ENCODE data around the gene TLN1. TPM values are rescaled to one million over a fixed set of nuclear protein-coding genes. Genes with fewer than 3 reads are reported as not detected.
A peak's percentile ranks its signal among the peaks of the same experiment; 100 is the strongest.

TLN1 gene
- total and polyA plus RNA-seq, 2 of the 8 experiments (the other 6 are each of a cell fraction or from before 2014, with no cell fraction given) = 28.1 to 90.1 TPM

DNA sequence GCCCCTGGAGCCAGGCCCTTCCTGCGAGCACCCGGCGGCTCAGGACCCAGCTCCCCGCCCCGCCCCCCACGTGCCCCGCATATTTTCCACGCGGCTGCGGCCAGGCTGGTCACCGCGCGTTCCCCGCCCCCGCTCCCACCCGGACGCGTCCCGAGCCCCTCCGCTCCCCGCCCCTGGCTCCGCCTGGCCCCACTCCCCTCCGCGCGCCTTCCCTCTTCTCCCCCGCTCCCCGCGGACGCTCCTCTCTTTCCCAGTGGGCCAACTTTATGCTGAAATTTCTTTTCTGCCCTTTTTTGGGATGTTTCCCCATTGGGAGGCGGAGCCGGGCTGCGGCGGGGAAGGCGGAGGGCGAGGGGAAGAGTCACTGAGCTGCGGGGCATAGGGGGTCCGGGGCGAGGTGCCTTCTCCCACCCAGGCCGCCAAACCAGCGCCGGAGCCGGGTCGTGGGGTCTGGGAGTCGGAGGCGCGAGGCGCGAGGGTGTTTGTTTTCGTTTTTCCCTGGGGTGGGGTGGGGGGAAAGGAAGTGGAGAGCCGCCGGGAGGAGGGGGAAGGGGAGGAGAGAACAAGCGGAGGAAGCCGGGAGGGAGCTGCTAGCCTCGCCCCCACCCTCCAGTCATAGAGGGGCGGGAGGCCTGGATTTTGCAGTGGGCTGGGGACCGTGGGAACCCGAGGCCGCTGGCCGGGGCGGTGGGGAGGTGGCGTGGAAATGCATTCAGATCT lies 41.2 kb downstream of the TLN1 start (continued):
- TF ChIP-seq TAF7 (optimal IDR thresholded peaks at IDR 0.05; ENCODE audit: borderline replicate concordance, low read depth, low read length) (peak; percentile 39), RAD21 (IDR thresholded peaks at IDR 0.05 in 1 of 2, conservative IDR thresholded peaks at IDR 0.05 in 1 of 2; ENCODE audit: low read depth in 2 of 2, low read length in 2 of 2) (no peak), BACH1 (IDR thresholded peaks at IDR 0.05; ENCODE audit: low read length) (no peak), ASH2L (IDR thresholded peaks at IDR 0.05; ENCODE audit: low read length) (peak; percentile 80), EP300 (IDR thresholded peaks at IDR 0.05; ENCODE audit: borderline replicate concordance in 1 of 2, low read depth in 2 of 2, low read length in 2 of 2) (no peak), SP2 (IDR thresholded peaks at IDR 0.05; ENCODE audit: low read length) (no peak), TCF12 (IDR thresholded peaks at IDR 0.05; ENCODE audit: low read depth, low read length) (no peak), PHF8 (conservative IDR thresholded peaks at IDR 0.05; ENCODE audit: low read depth, low read length) (peak; percentile 48; the same call in 1 of the 2 replicates), SUZ12 (IDR thresholded peaks at IDR 0.05; ENCODE audit: low read length) (no peak), CHD7 (IDR thresholded peaks at IDR 0.05; ENCODE audit: insufficient replicate concordance, low read length) (no peak)
